Measurements from ENCODE around the gene MOSMO.
"Not testable (repeated sequence)": the region's sequence is repeated elsewhere in the genome, so short reads cannot be mapped to it uniquely, and the experiment has no call there.

The MOSMO gene

DNA sequence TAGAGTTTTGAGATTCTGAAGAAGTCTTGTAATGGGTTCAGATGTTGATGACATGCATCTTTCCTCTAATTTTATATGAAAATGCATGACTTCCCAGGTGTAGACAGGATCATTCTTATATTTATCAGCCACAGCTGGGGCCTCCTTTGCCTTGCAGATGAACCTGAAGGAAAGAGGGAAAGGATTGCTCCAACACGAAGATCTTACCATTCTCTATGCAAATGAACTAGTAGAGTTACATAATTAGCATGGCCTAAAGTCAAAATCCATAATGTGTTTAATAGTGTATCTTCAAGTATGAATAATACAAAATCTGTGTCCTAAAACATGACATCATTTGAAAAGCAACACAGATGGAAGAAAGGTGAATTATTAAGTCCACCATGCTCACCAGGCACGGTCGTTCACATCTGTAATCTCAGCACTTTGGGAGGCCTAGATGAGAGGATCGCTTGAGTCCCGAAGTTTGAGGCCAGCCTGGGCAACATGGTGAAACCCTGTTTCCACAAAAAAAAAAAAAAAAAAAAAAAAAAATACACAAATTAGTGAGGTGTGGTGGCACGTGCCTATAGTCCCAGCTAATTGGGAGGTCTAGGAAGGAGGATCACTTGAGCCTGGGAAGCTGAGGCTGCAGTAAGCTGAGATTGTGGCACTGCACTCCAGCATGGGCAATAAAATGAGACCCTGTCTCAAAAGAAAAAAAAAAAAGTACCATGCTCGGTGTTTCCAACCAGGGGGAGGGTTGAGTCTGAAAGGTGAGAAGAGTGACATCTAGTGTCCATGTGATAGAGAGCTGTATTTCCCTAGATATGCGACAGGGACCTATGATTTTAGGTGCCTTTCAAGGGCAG lies 90.7 kb downstream of the MOSMO start:
- DNase-seq, result no peak

DNA sequence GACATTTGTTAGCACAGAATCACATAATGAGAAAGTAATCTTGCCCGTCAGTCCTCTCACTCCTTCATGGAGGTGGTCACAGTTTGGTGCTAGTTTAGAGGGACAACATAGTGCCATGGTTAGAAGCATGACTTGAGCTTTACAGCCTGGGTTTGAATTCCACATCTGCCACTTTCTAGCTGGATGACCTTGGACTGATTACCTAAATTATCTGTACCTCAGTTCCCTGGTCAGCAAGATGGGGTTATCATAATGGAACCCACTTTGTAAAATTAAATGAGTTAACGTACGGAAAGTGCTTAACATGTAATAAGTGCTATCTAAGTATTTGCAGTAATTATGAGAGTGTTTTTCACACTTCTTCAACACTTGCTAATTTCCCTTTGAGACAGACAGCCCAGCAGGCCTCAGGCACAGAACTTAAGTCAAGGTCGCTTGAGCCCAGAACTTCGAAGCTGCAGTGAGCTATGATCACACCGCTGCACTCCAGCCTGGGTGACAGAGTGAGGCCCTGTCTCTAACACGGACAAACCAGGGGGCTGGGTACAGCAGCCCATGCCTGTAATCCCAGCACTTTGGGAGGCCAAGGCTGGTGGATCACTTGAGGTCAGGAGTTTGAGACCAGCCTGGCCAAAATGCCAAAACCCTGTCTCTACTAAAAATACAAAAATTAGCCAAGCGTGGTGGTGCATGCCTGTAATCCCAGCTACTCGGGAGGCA lies 91.5 kb downstream of the MOSMO start:
- no peak for DNase-seq

- DNase-seq, result no peak
Observed at GRCh38 chr16:22103441-22103840, 95.5 kb downstream of the MOSMO start.

DNA sequence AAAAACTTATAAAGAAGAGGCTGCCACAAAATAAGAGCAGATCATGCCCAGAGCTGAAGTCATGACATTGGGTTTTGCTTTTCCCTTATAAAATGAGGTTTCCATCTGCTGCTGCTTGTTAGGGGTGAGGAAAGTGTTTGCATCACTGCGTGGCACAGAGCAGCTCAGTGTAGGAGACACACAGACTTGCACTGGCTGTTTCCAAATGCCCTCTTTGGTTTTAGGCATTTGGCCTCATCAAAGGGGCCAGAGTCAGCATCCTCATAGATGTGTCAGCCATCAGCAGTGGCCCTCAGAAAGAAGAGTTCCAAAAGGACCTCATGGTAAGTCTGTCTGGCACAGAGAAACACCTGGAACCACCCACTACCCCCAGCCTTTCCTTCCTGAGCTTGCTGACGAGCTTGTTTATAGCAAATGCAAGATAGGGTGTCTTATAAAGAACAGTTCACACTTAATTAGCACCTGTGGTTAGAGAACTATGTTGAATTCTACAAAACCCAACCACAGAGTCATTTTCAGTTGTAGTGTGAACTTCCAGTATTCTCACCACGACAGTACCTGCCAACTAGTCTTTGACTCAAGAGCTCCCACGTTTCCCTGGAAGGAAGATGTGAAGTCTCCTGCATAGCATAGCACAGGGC lies 101.5 kb downstream of the MOSMO start:
- no peak for DNase-seq

DNA sequence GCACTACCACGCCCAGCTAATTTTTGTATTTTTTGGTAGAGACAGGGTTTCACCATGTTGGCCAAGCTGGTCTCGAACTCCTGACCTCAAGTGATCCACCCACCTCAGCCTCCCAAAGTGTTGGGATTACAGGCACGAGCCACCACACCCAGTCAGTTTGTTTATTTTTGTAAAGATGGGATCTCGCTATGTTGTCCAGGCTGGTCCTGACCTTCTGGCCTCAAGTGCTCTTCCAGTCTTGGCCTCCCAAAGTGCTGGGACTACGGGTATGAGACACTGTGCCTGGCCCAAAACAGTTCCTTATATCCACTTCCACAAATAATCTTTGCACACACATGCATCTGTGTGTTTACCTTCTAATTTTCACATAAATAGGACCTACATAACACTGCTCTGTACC lies 103.7 kb downstream of the MOSMO start:
- DNase-seq, result not testable (repeated sequence)

GRCh38 chr16:22116095-22116700 lies 108.3 kb downstream of the MOSMO start:
- no peak for DNase-seq

- no peak for DNase-seq
Observed at GRCh38 chr16:22117609-22118008, 109.7 kb downstream of the MOSMO start.

DNA sequence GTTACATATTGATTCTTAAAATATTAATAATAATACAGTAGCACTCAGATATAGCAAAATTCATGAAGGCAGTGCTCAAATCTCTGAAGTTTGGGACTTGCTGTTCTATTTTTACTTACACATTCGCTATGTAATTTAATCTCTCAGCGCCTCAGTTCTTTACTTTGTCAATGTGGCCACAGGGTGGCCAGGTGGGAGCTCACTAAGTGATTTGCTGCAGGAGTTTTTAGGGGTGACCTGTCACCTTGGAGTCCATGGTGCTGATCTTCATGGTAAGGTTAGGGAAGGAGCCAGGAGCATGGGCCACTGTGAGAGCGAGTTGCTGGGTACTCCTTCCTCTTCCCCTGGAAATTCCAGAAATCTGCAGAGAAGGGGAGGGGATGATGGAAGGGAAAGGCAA lies 112.5 kb downstream of the MOSMO start:
- no peak for DNase-seq

- DNase-seq, result no peak
Observed at GRCh38 chr16:22122239-22122638, 114.3 kb downstream of the MOSMO start.

- no peak for DNase-seq
Observed at GRCh38 chr16:22123146-22123545, 115.2 kb downstream of the MOSMO start.

GRCh38 chr16:22123759-22124490 lies 116.0 kb downstream of the MOSMO start:
- no peak for DNase-seq

DNA sequence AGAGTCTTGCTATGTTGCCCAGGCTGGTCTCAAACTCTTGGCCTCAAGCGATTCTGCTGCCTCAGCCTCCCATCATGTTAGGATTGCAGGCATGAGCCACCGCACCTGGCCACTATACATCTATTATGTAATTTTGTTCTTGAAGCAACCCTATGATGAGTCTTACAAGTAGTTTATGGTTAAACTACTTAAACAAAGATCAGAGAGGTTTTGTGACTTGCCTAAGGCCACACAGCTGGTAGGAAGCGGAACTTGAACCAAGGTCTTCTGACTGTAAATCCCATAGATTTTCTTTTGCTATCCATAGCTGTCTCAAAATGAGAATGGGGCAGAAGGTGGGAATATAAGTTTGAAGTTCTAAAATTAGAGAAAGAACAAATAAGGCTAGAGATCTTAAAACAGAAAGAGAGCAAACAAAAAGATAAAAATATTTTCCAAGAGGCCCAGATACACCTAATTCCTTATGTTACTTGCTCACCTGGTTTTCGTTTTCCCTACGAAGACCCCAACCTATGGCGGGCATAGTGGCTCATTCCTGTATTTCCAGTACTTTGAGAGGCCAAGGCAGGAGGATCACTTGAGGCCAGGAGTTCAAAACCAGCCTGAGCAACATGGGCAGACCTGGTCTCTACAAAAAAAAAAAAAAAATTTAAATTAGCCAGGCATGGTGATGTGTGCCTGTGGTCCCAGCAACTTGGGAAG lies 116.8 kb downstream of the MOSMO start:
- no peak for DNase-seq

DNA sequence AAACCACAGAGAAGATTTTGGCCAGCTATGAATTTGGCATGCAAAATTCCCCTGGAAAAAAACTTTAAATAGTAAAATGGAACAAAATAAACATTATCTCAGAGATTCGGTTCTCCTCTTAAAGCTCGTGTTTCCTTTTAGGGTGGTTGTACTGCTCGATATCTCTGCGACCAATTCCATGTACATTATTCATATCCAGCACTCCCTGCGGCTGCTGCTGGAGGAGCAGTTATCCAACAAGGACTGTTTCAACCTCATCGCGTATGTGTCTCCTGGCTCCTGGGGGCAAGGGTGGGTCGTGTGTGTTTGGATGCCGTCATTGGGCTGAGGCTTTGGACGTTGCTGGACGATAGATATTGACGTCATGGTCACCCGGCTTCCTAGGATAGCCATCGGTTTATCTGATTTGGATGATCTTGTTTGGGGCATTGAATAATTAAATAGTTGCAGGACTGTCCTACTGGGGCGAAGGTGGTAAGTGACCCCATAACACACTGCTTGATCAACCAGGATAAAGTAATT lies 118.2 kb downstream of the MOSMO start:
- DNase-seq, result no peak

DNA sequence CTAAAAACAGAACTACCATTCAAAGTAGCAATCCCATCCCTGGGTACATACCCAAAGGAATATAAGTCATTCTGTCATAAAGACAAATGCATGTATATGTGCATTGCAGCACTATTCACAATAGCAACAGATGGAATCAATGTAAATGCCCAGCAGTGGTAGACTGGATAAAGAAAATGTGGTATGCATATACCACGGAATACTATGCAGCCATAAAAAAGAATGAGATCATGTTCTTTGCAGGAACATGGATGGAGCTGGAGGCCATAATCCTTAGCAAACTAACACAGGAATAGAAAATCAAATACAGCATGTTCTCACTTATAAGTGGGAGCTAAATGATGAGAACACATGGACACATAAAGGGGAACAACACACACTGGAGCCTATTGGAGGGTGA lies 120.6 kb downstream of the MOSMO start:
- not testable (repeated sequence) for DNase-seq

DNA sequence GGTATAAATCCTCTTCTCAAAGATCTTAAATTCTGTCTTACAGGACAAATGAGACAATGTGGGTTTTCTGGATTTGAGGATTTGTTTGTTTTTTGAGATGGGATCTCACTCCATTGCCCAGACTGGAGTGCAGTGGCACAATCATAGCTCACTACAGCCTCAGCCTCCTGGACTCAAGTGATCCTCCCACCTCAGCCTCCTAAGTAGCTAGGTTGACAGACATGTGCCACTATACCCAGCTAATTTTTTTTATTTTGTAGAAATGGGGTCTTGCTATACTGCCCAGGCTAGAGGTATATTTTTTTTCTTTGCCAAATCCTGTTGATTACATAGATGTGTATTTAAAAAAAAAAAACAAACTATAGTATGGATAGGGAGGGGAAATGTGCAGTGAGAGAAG lies 122.6 kb downstream of the MOSMO start:
- no peak for DNase-seq

GRCh38 chr16:22132801-22133200 lies 124.9 kb downstream of the MOSMO start:
- no peak for DNase-seq

Data from stimulated activated CD4-positive, alpha-beta T cell treated with anti-CD3 and anti-CD28 coated beads, Interleukin-12 subunit alpha, Interleukin-12 subunit beta, amount 100 ng/mL, for 4 hours (primary cell).